Keratinocyte (primary cell): ENCODE results near the gene PHKA1. TPM values are rescaled to one million over a fixed set of nuclear protein-coding genes. Genes with fewer than 3 reads are reported as not detected.
"Not testable (repeated sequence)": the region's sequence is repeated elsewhere in the genome, so short reads cannot be mapped to it uniquely, and the experiment has no call there.

ENCODE experiments used
- DNase-seq: peaks from one replicate; pipeline ENCODE4 v3.0.0-alpha.2; 2011; ENCODE audit warnings: low read depth, missing footprints, low spot score
- FAIRE-seq: peaks from 2 replicates; lab custom pipeline; 2011; peaks lifted over from hg19 to GRCh38; lab: Jason Lieb, UNC
- H2AFZ ChIP-seq: 2 replicates; pipeline ENCODE4 v1.6.0; 2012; ENCODE audit warnings: low read length, control low read depth, inconsistent platforms; ENCODE audit not compliant: control insufficient read depth
- H3K27ac ChIP-seq: 2 replicates; pipeline ENCODE4 v1.5.1; 2011; ENCODE audit warnings: low read length; ENCODE audit not compliant: control insufficient read depth, insufficient read depth
- H3K27me3 ChIP-seq: 3 replicates; pipeline ENCODE4 v1.6.0; 2011; ENCODE audit warnings: low read length; ENCODE audit not compliant: control insufficient read depth, insufficient read depth; ENCODE audit errors: extremely low read depth
- H3K36me3 ChIP-seq, 2 experiments: 2 replicates in 1 of 2; 3 replicates in 1 of 2; pipeline ENCODE4 v1.5.1; 2011; ENCODE audit warnings: low read length in 2 of 2, mild to moderate bottlenecking in 1 of 2; ENCODE audit not compliant: control insufficient read depth in 2 of 2, insufficient read depth in 2 of 2; ENCODE audit errors: extremely low read depth in 1 of 2
- H3K4me1 ChIP-seq: 3 replicates; pipeline ENCODE4 v1.5.1; 2011; ENCODE audit warnings: low read length; ENCODE audit not compliant: control insufficient read depth, insufficient read depth; ENCODE audit errors: extremely low read depth
- H3K4me2 ChIP-seq: 3 replicates; pipeline ENCODE4 v1.6.0; 2011; ENCODE audit warnings: low read depth, low read length; ENCODE audit not compliant: control insufficient read depth, insufficient read depth; ENCODE audit errors: extremely low read depth
- H3K4me3 ChIP-seq, 3 experiments: fragments of 200-600 bp in 1 of 3; sonication (generic) in 1 of 3; 2 replicates in 2 of 3; 3 replicates in 1 of 3; pipeline ENCODE4 v1.5.1; 2011 to 2016; ENCODE audit warnings: low read length in 3 of 3, mild to moderate bottlenecking in 3 of 3, control low read depth in 2 of 3, inconsistent platforms in 1 of 3, low read depth in 1 of 3, mixed read lengths in 1 of 3, mixed run types in 1 of 3, moderate library complexity in 1 of 3; ENCODE audit not compliant: control insufficient read depth in 2 of 3, insufficient read depth in 2 of 3; ENCODE audit errors: extremely low read depth in 1 of 3
- H3K79me2 ChIP-seq: 2 replicates; pipeline ENCODE4 v1.6.0; 2012; ENCODE audit warnings: low read length; ENCODE audit not compliant: control insufficient read depth, insufficient read depth
- H3K9ac ChIP-seq: 3 replicates; pipeline ENCODE4 v1.6.0; 2011; ENCODE audit warnings: low read length; ENCODE audit not compliant: control insufficient read depth, insufficient read depth; ENCODE audit errors: extremely low read depth
- H3K9me1 ChIP-seq: 3 replicates; pipeline ENCODE4 v1.6.0; 2011; ENCODE audit warnings: low read length; ENCODE audit not compliant: control insufficient read depth, insufficient read depth; ENCODE audit errors: extremely low read depth
- H3K9me3 ChIP-seq: 2 replicates; pipeline ENCODE4 v1.5.1; 2012; ENCODE audit warnings: low read depth, low read length; ENCODE audit not compliant: control insufficient read depth
- H4K20me1 ChIP-seq: 3 replicates; pipeline ENCODE4 v1.6.0; 2011; ENCODE audit warnings: low read length; ENCODE audit not compliant: control insufficient read depth, insufficient read depth; ENCODE audit errors: extremely low read depth
- EZH2 ChIP-seq: IDR thresholded peaks from one replicate; pipeline ENCODE4 v1.6.1; 2012; ENCODE audit warnings: inconsistent platforms, mild to moderate bottlenecking, low read length, moderate library complexity
- dilution Hi-C: fragments of 300-500 bp; cut with MboI; formaldehyde crosslinking; loops from one replicate; pipeline ENCODE4 v1.7.0; 2020; ENCODE audit warnings: low sequenced_read_pairs; ENCODE audit not compliant: extremely low pct_ligation_motif_present
- polyA plus RNA-seq, 5 experiments: library from polyadenylated mRNA; depleted of rRNA in 3 of 5; stranded (reverse) in 3 of 5; stranded (forward) in 1 of 5; unstranded in 1 of 5; fragments of >200 nt; gene quantifications; 1 replicate in 1 of 5; 2 replicates in 3 of 5; 3 replicates in 1 of 5; pipeline versions ENCODE4 v1.2.1 to v1.2.3, GENCODE V29; 2011 to 2012; ENCODE audit warnings: missing spikeins in 2 of 5, low read depth in 1 of 5, low replicate concordance in 1 of 5
- TF ChIP-seq, protein P1 (sequence below), 3 experiments: IDR thresholded peaks in 1 of 3; conservative IDR thresholded peaks in 1 of 3; optimal IDR thresholded peaks in 1 of 3; 2 replicates in 2 of 3; 3 replicates in 1 of 3; pipeline versions ENCODE3 to v1.5.1; 2011; ENCODE audit warnings: low read length in 3 of 3, mild to moderate bottlenecking in 3 of 3, moderate library complexity in 2 of 3, control low read depth in 1 of 3, inconsistent platforms in 1 of 3; ENCODE audit not compliant: insufficient read depth in 2 of 3; ENCODE audit errors: extremely low read depth in 1 of 3

Gene PHKA1
- polyA plus RNA-seq, 1 donor (not counting 4 experiments of a cell fraction or from before 2014, with no cell fraction given): 7.1 TPM

DNA sequence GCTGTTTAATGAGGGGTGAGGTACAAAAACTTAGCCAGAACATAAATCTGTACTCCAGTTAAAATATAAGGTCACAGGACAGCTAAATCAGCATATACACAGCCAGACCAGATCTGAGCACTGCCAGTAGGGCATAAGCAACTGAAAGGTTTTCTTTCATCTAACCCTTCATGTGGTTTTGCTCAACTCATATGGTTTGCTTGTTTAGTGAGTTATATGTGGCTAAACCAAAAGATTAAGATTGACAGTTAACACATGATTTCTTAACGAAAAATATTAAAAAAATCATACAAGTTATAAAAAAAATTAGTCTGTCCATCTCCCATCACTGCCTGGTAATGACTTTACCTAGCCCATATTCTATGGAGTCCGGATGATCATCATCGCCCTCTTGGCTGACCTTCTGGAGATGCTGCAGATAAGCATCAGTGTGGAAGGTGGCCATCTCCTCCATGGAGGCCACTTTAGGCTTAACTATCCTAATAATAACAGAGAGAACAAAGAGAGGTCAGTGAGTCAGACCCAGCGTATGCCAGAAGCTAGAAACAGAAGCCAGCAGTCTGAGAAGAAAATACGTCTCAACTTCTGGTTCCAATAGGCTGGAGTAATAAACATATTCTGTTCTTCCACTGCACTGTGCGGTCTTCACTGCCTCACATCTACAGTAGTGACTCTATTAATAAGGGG, 145.6 kb downstream of the PHKA1 start:
- no peaks in the 10 kb centered on the region for H3K4me1 ChIP-seq
- no peak for DNase-seq
- H3K36me3 ChIP-seq: peaks cover 2% of the 10 kb centered on the region in 2 experiments
- no peaks in the 10 kb centered on the region for H3K9me3 ChIP-seq
- no peak overlapping the region for H2AFZ ChIP-seq
- no peak for FAIRE-seq
- TF ChIP-seq, protein P1, sequence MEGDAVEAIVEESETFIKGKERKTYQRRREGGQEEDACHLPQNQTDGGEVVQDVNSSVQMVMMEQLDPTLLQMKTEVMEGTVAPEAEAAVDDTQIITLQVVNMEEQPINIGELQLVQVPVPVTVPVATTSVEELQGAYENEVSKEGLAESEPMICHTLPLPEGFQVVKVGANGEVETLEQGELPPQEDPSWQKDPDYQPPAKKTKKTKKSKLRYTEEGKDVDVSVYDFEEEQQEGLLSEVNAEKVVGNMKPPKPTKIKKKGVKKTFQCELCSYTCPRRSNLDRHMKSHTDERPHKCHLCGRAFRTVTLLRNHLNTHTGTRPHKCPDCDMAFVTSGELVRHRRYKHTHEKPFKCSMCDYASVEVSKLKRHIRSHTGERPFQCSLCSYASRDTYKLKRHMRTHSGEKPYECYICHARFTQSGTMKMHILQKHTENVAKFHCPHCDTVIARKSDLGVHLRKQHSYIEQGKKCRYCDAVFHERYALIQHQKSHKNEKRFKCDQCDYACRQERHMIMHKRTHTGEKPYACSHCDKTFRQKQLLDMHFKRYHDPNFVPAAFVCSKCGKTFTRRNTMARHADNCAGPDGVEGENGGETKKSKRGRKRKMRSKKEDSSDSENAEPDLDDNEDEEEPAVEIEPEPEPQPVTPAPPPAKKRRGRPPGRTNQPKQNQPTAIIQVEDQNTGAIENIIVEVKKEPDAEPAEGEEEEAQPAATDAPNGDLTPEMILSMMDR (optimal IDR thresholded peaks at IDR 0.05 in 1 of 3, IDR thresholded peaks at IDR 0.05 in 1 of 3, conservative IDR thresholded peaks at IDR 0.05 in 1 of 3; ENCODE audit: extremely low read depth in 1 of 3, insufficient read depth in 2 of 3, low read length in 3 of 3): no peak
- TF ChIP-seq EZH2: no peak
- dilution Hi-C loops: no loop called here
- no peaks in the 10 kb centered on the region for H3K9me1 ChIP-seq
- H4K20me1 ChIP-seq: no peaks in the 10 kb centered on the region
- H3K27me3 ChIP-seq: no peaks in the 10 kb centered on the region
- no peak overlapping the region for H3K4me2 ChIP-seq
- no peak overlapping the region for H3K27ac ChIP-seq
- H3K79me2 ChIP-seq: peaks cover 7% of the 10 kb centered on the region
- H3K9ac ChIP-seq: no peak overlapping the region
- no peak overlapping the region for H3K4me3 ChIP-seq

DNA sequence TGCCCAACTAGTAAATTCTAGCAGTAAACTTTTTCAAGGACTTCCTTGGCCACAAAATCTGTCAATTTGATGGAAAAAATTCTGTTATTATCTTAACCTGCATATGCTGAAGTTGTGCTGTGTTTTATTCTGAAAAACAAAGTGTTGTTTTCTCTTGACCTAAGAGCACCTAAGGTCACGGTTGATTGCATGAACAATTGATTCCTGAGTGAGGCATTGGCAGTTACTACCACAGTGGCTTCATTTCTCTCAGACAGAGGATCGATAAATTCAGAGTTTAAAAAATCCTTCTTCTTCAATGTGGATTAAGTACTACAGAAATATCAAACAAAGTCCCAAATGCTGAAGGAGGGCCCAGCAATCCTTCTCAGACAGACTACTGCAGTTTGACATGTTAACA, 147.7 kb downstream of the PHKA1 start:
- Histone ChIP-seq H3K4me2 (no peak overlapping the region), H3K9me3 (no peaks in the 10 kb centered on the region), H3K4me3 (no peak overlapping the region), H3K79me2 (peaks cover 2% of the 10 kb centered on the region), H3K27ac (no peak overlapping the region), H3K27me3 (no peaks in the 10 kb centered on the region), H4K20me1 (no peaks in the 10 kb centered on the region), H3K36me3 (peaks cover 2% of the 10 kb centered on the region in 2 experiments), H3K4me1 (no peaks in the 10 kb centered on the region), H2AFZ (no peak overlapping the region), H3K9ac (no peak overlapping the region), H3K9me1 (no peaks in the 10 kb centered on the region)
- TF ChIP-seq, protein P1 (optimal IDR thresholded peaks at IDR 0.05 in 1 of 3, IDR thresholded peaks at IDR 0.05 in 1 of 3, conservative IDR thresholded peaks at IDR 0.05 in 1 of 3; ENCODE audit: extremely low read depth in 1 of 3, insufficient read depth in 2 of 3, low read length in 3 of 3): no peak
- TF ChIP-seq EZH2: no peak
- FAIRE-seq (no peak), DNase-seq (no peak)
- dilution Hi-C loops: no loop called here

DNA sequence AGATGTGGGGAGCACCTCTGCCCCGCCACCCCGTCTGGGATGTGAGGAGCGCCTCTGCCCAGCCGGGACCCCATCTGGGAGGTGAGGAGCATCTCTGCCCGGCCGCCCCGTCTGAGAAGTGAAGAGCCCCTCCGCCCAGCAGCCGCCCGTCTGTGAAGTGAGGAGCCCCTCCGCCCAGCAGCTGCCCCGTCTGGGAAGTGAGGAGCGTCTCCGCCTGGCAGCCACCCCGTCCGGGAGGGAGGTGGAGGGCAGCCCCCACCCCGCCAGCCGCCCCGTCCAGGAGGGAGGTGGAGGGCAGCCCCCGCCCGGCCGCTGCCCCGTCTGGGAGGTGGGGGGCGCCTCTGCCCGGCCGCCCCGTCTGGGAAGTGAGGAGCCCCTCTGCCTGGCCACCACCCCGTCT, 154.5 kb downstream of the PHKA1 start:
- H2AFZ ChIP-seq, FAIRE-seq, H3K79me2 ChIP-seq, H3K27me3 ChIP-seq, H3K36me3 ChIP-seq, H3K4me2 ChIP-seq, H3K4me3 ChIP-seq, H3K9me3 ChIP-seq, dilution Hi-C loops, H3K9ac ChIP-seq, H4K20me1 ChIP-seq, H3K27ac ChIP-seq, H3K4me1 ChIP-seq, H3K9me1 ChIP-seq, DNase-seq: not testable (repeated sequence)
